ENCODE measurements around the gene ZMPSTE24.

The ZMPSTE24 gene

GRCh38 chr1:40247655-40248054 is 10.4 kb upstream of the ZMPSTE24 start, which contains the start of gene TMCO2:
TMCO2 (plus strand) TSS chr1:40247937; CDS start chr1:40247994, 57 bp downstream.
- no peaks in the 10 kb centered on the region for H4K20me1 ChIP-seq (ENCODE audit: control insufficient read depth, insufficient read depth, low read depth, low read length)
- H3K4me2 ChIP-seq (ENCODE audit: low read length): no peak within 1 kb of the TSS
- H3K9me2 ChIP-seq (replicated peaks; ENCODE audit: control insufficient read depth, low read length): no peaks in the 10 kb centered on the region
- no peaks in the 10 kb centered on the region for H3K27me3 ChIP-seq (ENCODE audit: control insufficient read depth, low read length)
- H3K36me3 ChIP-seq (ENCODE audit: control insufficient read depth, low read length): no peaks in the 10 kb centered on the region
- H3K4me1 ChIP-seq (ENCODE audit: control insufficient read depth, low read length): no peaks in the 10 kb centered on the region
- H3K27ac ChIP-seq (ENCODE audit: low read depth, low read length): no peak within 1 kb of the TSS
- H3K79me2 ChIP-seq (ENCODE audit: control insufficient read depth, low read length): no peaks in the 10 kb centered on the region
- H3F3A ChIP-seq (ENCODE audit: control insufficient read depth, insufficient read depth): 0 out of 2 replicates have a peak, but pooled peaks cover 2% of the 10 kb centered on the region
- TF ChIP-seq CTCF (IDR thresholded peaks at IDR 0.05; ENCODE audit: low read depth, low read length, poor library complexity, severe bottlenecking): no peak
- TF ChIP-seq EZH2phosphoT487 (IDR thresholded peaks at IDR 0.05; ENCODE audit: borderline replicate concordance, low read length): no peak
- no peaks in the 10 kb centered on the region for H3K9me3 ChIP-seq (ENCODE audit: control insufficient read depth, insufficient read depth, low read length)
- no peak within 1 kb of the TSS for H3K4me3 ChIP-seq (ENCODE audit: low read length)

GRCh38 chr1:40248412-40248811 is 9.6 kb upstream of the ZMPSTE24 start:
- Histone ChIP-seq H3F3A (ENCODE audit: control insufficient read depth, insufficient read depth) (0 out of 2 replicates have a peak, but pooled peaks cover 2% of the 10 kb centered on the region), H3K27ac (ENCODE audit: low read depth, low read length) (no peak overlapping the region), H3K79me2 (ENCODE audit: control insufficient read depth, low read length) (no peaks in the 10 kb centered on the region), H3K4me3 (ENCODE audit: low read length) (no peak overlapping the region), H3K4me1 (ENCODE audit: control insufficient read depth, low read length) (no peaks in the 10 kb centered on the region), H3K4me2 (ENCODE audit: low read length) (no peak overlapping the region), H3K36me3 (ENCODE audit: control insufficient read depth, low read length) (no peaks in the 10 kb centered on the region), H3K9me3 (ENCODE audit: control insufficient read depth, insufficient read depth, low read length) (no peaks in the 10 kb centered on the region), H3K27me3 (ENCODE audit: control insufficient read depth, low read length) (no peaks in the 10 kb centered on the region), H4K20me1 (ENCODE audit: control insufficient read depth, insufficient read depth, low read depth, low read length) (no peaks in the 10 kb centered on the region), H3K9me2 (replicated peaks; ENCODE audit: control insufficient read depth, low read length) (no peaks in the 10 kb centered on the region)
- TF ChIP-seq CTCF (IDR thresholded peaks at IDR 0.05; ENCODE audit: low read depth, low read length, poor library complexity, severe bottlenecking): no peak
- TF ChIP-seq EZH2phosphoT487 (IDR thresholded peaks at IDR 0.05; ENCODE audit: borderline replicate concordance, low read length): no peak

GRCh38 chr1:40251456-40251855 is 6.6 kb upstream of the ZMPSTE24 start:
- Histone ChIP-seq H3K79me2 (ENCODE audit: control insufficient read depth, low read length) (peaks cover 14% of the 10 kb centered on the region), H3F3A (ENCODE audit: control insufficient read depth, insufficient read depth) (0 out of 2 replicates have a peak, but pooled peaks cover 2% of the 10 kb centered on the region), H3K9me2 (replicated peaks; ENCODE audit: control insufficient read depth, low read length) (no peaks in the 10 kb centered on the region), H3K36me3 (ENCODE audit: control insufficient read depth, low read length) (peaks cover under 1% of the 10 kb centered on the region), H3K4me2 (ENCODE audit: low read length) (no peak overlapping the region), H3K27me3 (ENCODE audit: control insufficient read depth, low read length) (no peaks in the 10 kb centered on the region), H3K4me1 (ENCODE audit: control insufficient read depth, low read length) (peaks cover 6% of the 10 kb centered on the region), H3K4me3 (ENCODE audit: low read length) (no peak overlapping the region), H4K20me1 (ENCODE audit: control insufficient read depth, insufficient read depth, low read depth, low read length) (no peaks in the 10 kb centered on the region), H3K27ac (ENCODE audit: low read depth, low read length) (no peak overlapping the region), H3K9me3 (ENCODE audit: control insufficient read depth, insufficient read depth, low read length) (no peaks in the 10 kb centered on the region)
- TF ChIP-seq CTCF (IDR thresholded peaks at IDR 0.05; ENCODE audit: low read depth, low read length, poor library complexity, severe bottlenecking): no peak
- TF ChIP-seq EZH2phosphoT487 (IDR thresholded peaks at IDR 0.05; ENCODE audit: borderline replicate concordance, low read length): no peak
